ENCODE results near the gene SAT2. TPM values are rescaled to one million over a fixed set of nuclear protein-coding genes. Genes with fewer than 3 reads are reported as not detected.

SAT2 gene
- total RNA-seq, 1 donor from 2014 or later: 34.6 TPM

DNA sequence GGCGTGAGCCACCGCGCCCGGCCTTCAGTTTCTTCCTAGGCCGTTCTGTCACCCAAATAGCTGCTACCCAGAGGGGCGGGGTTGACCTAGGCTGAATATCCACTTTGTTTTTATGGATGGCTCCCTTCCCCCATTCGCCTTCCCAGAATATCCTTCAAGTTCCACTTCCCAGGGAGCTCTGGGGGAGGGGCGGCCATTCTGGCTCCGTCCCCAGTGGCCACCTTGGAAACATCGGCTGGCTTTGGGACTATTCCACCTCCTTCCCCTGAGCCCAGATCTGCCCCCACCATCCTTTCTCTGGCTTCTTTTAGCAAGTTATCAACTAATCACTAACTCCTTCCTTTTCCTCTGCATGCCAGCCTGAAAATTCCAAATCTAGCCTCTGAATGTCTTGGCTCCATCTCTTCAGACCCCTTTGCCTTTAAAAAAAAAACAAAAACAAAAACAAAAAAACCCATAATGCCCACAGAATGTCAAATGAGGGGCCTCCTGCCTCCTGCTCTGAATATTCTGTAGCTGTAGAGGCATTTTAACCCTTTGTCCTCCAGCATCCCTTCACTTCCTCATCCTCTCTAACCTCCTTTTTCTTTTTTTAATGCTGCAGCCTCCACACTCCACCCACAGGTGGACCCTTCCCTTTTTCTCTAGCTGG lies 29.5 kb upstream of the SAT2 start:
- Histone ChIP-seq H4K20me1 (ENCODE audit: low read depth) (no peaks in the 10 kb centered on the region), H3K4me3 (no peak overlapping the region), H3K9me3 (ENCODE audit: low read depth) (no peaks in the 10 kb centered on the region), H3K27me3 (peaks cover 17% of the 10 kb centered on the region), H3K79me2 (ENCODE audit: low read depth) (no peaks in the 10 kb centered on the region), H3K9ac (no peak overlapping the region), H3F3A (ENCODE audit: low read depth) (peaks cover 28% of the 10 kb centered on the region), H3K36me3 (no peaks in the 10 kb centered on the region), H2AFZ (replicated peaks) (no peak overlapping the region), H3K27ac (no peak overlapping the region), H3K4me2 (peak overlapping the region; percentile 52), H3K4me1 (peaks cover 8% of the 10 kb centered on the region)
- H3K4me3 Mint-ChIP-seq: peak overlapping the region; percentile 59
- TF ChIP-seq, protein P1, sequence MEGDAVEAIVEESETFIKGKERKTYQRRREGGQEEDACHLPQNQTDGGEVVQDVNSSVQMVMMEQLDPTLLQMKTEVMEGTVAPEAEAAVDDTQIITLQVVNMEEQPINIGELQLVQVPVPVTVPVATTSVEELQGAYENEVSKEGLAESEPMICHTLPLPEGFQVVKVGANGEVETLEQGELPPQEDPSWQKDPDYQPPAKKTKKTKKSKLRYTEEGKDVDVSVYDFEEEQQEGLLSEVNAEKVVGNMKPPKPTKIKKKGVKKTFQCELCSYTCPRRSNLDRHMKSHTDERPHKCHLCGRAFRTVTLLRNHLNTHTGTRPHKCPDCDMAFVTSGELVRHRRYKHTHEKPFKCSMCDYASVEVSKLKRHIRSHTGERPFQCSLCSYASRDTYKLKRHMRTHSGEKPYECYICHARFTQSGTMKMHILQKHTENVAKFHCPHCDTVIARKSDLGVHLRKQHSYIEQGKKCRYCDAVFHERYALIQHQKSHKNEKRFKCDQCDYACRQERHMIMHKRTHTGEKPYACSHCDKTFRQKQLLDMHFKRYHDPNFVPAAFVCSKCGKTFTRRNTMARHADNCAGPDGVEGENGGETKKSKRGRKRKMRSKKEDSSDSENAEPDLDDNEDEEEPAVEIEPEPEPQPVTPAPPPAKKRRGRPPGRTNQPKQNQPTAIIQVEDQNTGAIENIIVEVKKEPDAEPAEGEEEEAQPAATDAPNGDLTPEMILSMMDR (IDR thresholded peaks at IDR 0.05): no peak
- no peak for TF ChIP-seq EZH2phosphoT487 (IDR thresholded peaks at IDR 0.05)
- TF ChIP-seq EZH2 (IDR thresholded peaks at IDR 0.05): no peak
- H3K27me3 Mint-ChIP-seq (ENCODE audit: insufficient read depth, low read depth): peaks cover 6% of the 10 kb centered on the region
- H3K9me3 Mint-ChIP-seq: no peaks in the 10 kb centered on the region
- peak overlapping the region; percentile 44 for H3K27ac Mint-ChIP-seq
- H3K36me3 Mint-ChIP-seq: peaks cover 21% of the 10 kb centered on the region
- peaks cover 33% of the 10 kb centered on the region for H3K4me1 Mint-ChIP-seq
- peak; percentile 59 for DNase-seq (ENCODE audit: low spot score)

DNA sequence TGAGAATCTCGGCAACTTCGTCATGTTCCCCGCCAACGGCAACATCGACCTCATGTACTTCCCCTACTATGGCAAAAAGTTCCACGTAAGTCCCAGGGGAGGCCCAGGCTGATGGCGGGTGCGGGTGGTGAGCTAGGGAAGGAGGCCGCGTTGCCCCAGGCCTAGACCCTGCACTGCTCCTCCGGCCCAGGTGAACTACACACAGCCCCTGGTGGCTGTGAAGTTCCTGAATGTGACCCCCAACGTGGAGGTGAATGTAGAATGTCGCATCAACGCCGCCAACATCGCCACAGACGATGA lies 27.9 kb upstream of the SAT2 start:
- Histone ChIP-seq H3K79me2 (ENCODE audit: low read depth) (no peaks in the 10 kb centered on the region), H4K20me1 (ENCODE audit: low read depth) (no peaks in the 10 kb centered on the region), H3K4me2 (no peak overlapping the region), H3K36me3 (no peaks in the 10 kb centered on the region), H3K4me1 (peaks cover 8% of the 10 kb centered on the region), H3K9me3 (ENCODE audit: low read depth) (no peaks in the 10 kb centered on the region), H3K27me3 (peaks cover 31% of the 10 kb centered on the region), H3K27ac (no peak overlapping the region), H3K4me3 (no peak overlapping the region), H3K9ac (no peak overlapping the region), H3F3A (ENCODE audit: low read depth) (peaks cover 39% of the 10 kb centered on the region), H2AFZ (replicated peaks) (no peak overlapping the region)
- no peaks in the 10 kb centered on the region for H3K9me3 Mint-ChIP-seq
- H3K27me3 Mint-ChIP-seq (ENCODE audit: insufficient read depth, low read depth): peaks cover 10% of the 10 kb centered on the region
- H3K27ac Mint-ChIP-seq: no peak overlapping the region
- peaks cover 21% of the 10 kb centered on the region for H3K36me3 Mint-ChIP-seq
- no peak for DNase-seq (ENCODE audit: low spot score)
- peaks cover 40% of the 10 kb centered on the region for H3K4me1 Mint-ChIP-seq
- TF ChIP-seq EZH2phosphoT487 (IDR thresholded peaks at IDR 0.05): no peak
- TF ChIP-seq, protein P1 (IDR thresholded peaks at IDR 0.05): no peak
- TF ChIP-seq EZH2 (IDR thresholded peaks at IDR 0.05): no peak
- peak overlapping the region; percentile 65 for H3K4me3 Mint-ChIP-seq

DNA sequence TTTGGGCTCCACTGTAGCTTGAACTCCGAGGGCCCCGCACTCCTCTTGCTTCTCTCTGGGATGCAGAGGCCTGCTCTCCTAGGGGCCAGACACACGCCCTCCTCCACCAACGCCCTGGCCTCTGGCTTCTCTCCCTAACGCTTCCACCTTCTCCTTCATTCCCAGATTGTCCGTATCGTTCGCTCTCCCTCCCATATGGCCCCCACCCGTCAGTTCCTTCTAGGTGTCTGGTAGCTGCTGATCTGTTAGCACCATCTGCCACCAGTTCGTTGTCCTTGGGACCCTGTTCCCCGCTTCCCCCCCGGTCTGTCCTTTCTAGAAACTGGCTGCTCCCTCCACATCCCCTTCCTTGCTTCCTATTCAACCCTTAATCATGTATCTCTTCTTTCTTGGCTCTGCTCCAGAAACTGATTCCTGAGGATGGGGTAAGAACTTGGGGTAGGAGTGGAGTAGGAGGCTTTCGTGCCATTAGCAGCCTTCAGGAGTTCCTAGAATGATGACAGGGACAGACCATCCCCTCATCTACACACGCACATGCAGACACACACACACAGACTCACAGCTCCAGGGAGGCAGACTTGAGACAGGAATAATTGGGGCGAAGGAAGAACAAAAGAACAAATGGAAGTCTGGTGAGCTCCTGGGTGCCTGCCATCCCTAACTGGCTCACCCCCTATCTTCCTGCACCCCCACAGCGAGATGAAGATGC lies 27.4 kb upstream of the SAT2 start:
- Histone ChIP-seq H3K4me3 (no peak overlapping the region), H3K27me3 (peaks cover 32% of the 10 kb centered on the region), H3K79me2 (ENCODE audit: low read depth) (no peaks in the 10 kb centered on the region), H2AFZ (replicated peaks) (no peak overlapping the region), H3F3A (ENCODE audit: low read depth) (peaks cover 44% of the 10 kb centered on the region), H3K36me3 (no peaks in the 10 kb centered on the region), H3K9ac (no peak overlapping the region), H3K27ac (no peak overlapping the region), H3K9me3 (ENCODE audit: low read depth) (no peaks in the 10 kb centered on the region), H3K4me1 (peaks cover 8% of the 10 kb centered on the region), H4K20me1 (ENCODE audit: low read depth) (no peaks in the 10 kb centered on the region), H3K4me2 (no peak overlapping the region)
- peaks cover 21% of the 10 kb centered on the region for H3K36me3 Mint-ChIP-seq
- H3K4me1 Mint-ChIP-seq: peaks cover 45% of the 10 kb centered on the region
- H3K9me3 Mint-ChIP-seq: no peaks in the 10 kb centered on the region
- TF ChIP-seq, protein P1 (IDR thresholded peaks at IDR 0.05): no peak
- TF ChIP-seq EZH2phosphoT487 (IDR thresholded peaks at IDR 0.05) (no peak), EZH2 (IDR thresholded peaks at IDR 0.05) (no peak)
- no peak overlapping the region for H3K27ac Mint-ChIP-seq
- peak overlapping the region; percentile 61 for H3K4me3 Mint-ChIP-seq
- no peak for DNase-seq (ENCODE audit: low spot score)
- H3K27me3 Mint-ChIP-seq (ENCODE audit: insufficient read depth, low read depth): peaks cover 12% of the 10 kb centered on the region

Measured in neural progenitor cell (in vitro differentiated cells).